ENCODE data around the gene RMP24.

RMP24 gene

GRCh38 chr18:35991696-35992095, 19.2 kb downstream of the RMP24 start:
- Histone ChIP-seq H3K9me3 (ENCODE audit: insufficient read depth, low read length, severe bottlenecking) (no peaks in the 10 kb centered on the region), H3K79me2 (ENCODE audit: insufficient read depth, low read length) (no peaks in the 10 kb centered on the region), H3K27ac (ENCODE audit: low read length) (no peak overlapping the region), H2AFZ (ENCODE audit: low read depth, low read length) (no peak overlapping the region), H3K4me3 (ENCODE audit: low read depth in 1 of 2, low read length in 2 of 2) (no peak overlapping the region), H3K4me2 (ENCODE audit: insufficient read depth, low read length) (no peak overlapping the region), H4K20me1 (ENCODE audit: insufficient read depth, low read length) (no peaks in the 10 kb centered on the region), H3K9ac (ENCODE audit: low read depth, low read length) (no peak overlapping the region), H3K36me3 (ENCODE audit: insufficient read depth, low read length) (peaks cover 23% of the 10 kb centered on the region), H3K4me1 (ENCODE audit: insufficient read depth, low read length) (no peaks in the 10 kb centered on the region), H3K27me3 (ENCODE audit: insufficient read depth, low read length, poor library complexity) (no peaks in the 10 kb centered on the region)
- ATAC-seq (ENCODE audit: insufficient read depth, low read depth) (no peak), DNase-seq (no peak)
- TF ChIP-seq CTCF (IDR thresholded peaks at IDR 0.05; ENCODE audit: borderline replicate concordance, extremely low read depth, low read length, poor library complexity, severe bottlenecking) = no peak
- TF ChIP-seq EZH2 (IDR thresholded peaks at IDR 0.05; ENCODE audit: borderline replicate concordance, low read depth, low read length, severe bottlenecking) = no peak

GRCh38 chr18:35993013-35993412, 20.5 kb downstream of the RMP24 start:
- Histone ChIP-seq H3K4me2 (ENCODE audit: insufficient read depth, low read length) (no peak overlapping the region), H2AFZ (ENCODE audit: low read depth, low read length) (no peak overlapping the region), H3K27ac (ENCODE audit: low read length) (no peak overlapping the region), H4K20me1 (ENCODE audit: insufficient read depth, low read length) (no peaks in the 10 kb centered on the region), H3K9me3 (ENCODE audit: insufficient read depth, low read length, severe bottlenecking) (no peaks in the 10 kb centered on the region), H3K79me2 (ENCODE audit: insufficient read depth, low read length) (no peaks in the 10 kb centered on the region), H3K9ac (ENCODE audit: low read depth, low read length) (no peak overlapping the region), H3K27me3 (ENCODE audit: insufficient read depth, low read length, poor library complexity) (no peaks in the 10 kb centered on the region), H3K4me3 (ENCODE audit: low read depth in 1 of 2, low read length in 2 of 2) (no peak overlapping the region), H3K36me3 (ENCODE audit: insufficient read depth, low read length) (peaks cover 23% of the 10 kb centered on the region), H3K4me1 (ENCODE audit: insufficient read depth, low read length) (no peaks in the 10 kb centered on the region)
- ATAC-seq (ENCODE audit: insufficient read depth, low read depth) (no peak), DNase-seq (no peak)
- TF ChIP-seq EZH2 (IDR thresholded peaks at IDR 0.05; ENCODE audit: borderline replicate concordance, low read depth, low read length, severe bottlenecking) = no peak

- TF ChIP-seq EZH2 (IDR thresholded peaks at IDR 0.05; ENCODE audit: borderline replicate concordance, low read depth, low read length, severe bottlenecking) = no peak
- peak; percentile 20 for TF ChIP-seq CTCF (IDR thresholded peaks at IDR 0.05; ENCODE audit: borderline replicate concordance, extremely low read depth, low read length, poor library complexity, severe bottlenecking)
- Histone ChIP-seq H3K4me3 (ENCODE audit: low read depth in 1 of 2, low read length in 2 of 2) (no peak overlapping the region), H3K9ac (ENCODE audit: low read depth, low read length) (no peak overlapping the region), H3K27me3 (ENCODE audit: insufficient read depth, low read length, poor library complexity) (no peaks in the 10 kb centered on the region), H3K4me1 (ENCODE audit: insufficient read depth, low read length) (no peaks in the 10 kb centered on the region), H2AFZ (ENCODE audit: low read depth, low read length) (no peak overlapping the region), H3K36me3 (ENCODE audit: insufficient read depth, low read length) (no peaks in the 10 kb centered on the region), H4K20me1 (ENCODE audit: insufficient read depth, low read length) (no peaks in the 10 kb centered on the region), H3K79me2 (ENCODE audit: insufficient read depth, low read length) (no peaks in the 10 kb centered on the region), H3K27ac (ENCODE audit: low read length) (no peak overlapping the region), H3K9me3 (ENCODE audit: insufficient read depth, low read length, severe bottlenecking) (no peaks in the 10 kb centered on the region), H3K4me2 (ENCODE audit: insufficient read depth, low read length) (no peak overlapping the region)
- no peak for DNase-seq
- ATAC-seq (ENCODE audit: insufficient read depth, low read depth) = peak; percentile 49; the same call in 2 of the 3 replicates
These were observed 26.5 kb downstream of the RMP24 start for GRCh38 chr18:35998967-35999366.

- Histone ChIP-seq H2AFZ (ENCODE audit: low read depth, low read length) (no peak overlapping the region), H3K27me3 (ENCODE audit: insufficient read depth, low read length, poor library complexity) (no peaks in the 10 kb centered on the region), H3K4me1 (ENCODE audit: insufficient read depth, low read length) (no peaks in the 10 kb centered on the region), H3K9me3 (ENCODE audit: insufficient read depth, low read length, severe bottlenecking) (no peaks in the 10 kb centered on the region), H3K4me3 (ENCODE audit: low read depth in 1 of 2, low read length in 2 of 2) (no peak overlapping the region), H3K79me2 (ENCODE audit: insufficient read depth, low read length) (no peaks in the 10 kb centered on the region), H3K27ac (ENCODE audit: low read length) (no peak overlapping the region), H3K4me2 (ENCODE audit: insufficient read depth, low read length) (no peak overlapping the region), H4K20me1 (ENCODE audit: insufficient read depth, low read length) (no peaks in the 10 kb centered on the region), H3K9ac (ENCODE audit: low read depth, low read length) (no peak overlapping the region), H3K36me3 (ENCODE audit: insufficient read depth, low read length) (no peaks in the 10 kb centered on the region)
- TF ChIP-seq CTCF (IDR thresholded peaks at IDR 0.05; ENCODE audit: borderline replicate concordance, extremely low read depth, low read length, poor library complexity, severe bottlenecking) (no peak), EZH2 (IDR thresholded peaks at IDR 0.05; ENCODE audit: borderline replicate concordance, low read depth, low read length, severe bottlenecking) (no peak)
- DNase-seq (no peak), ATAC-seq (ENCODE audit: insufficient read depth, low read depth) (no peak)
These were observed 27.4 kb downstream of the RMP24 start for GRCh38 chr18:35999925-36000324.
